GM20431 (cell line): ENCODE results near the gene TMEM161B.
"Not testable (repeated sequence)": the region's sequence is repeated elsewhere in the genome, so short reads cannot be mapped to it uniquely, and the experiment has no call there.

Source experiments
- in situ Hi-C: fragments of 300-500 bp; cut with MseI, MboI; formaldehyde crosslinking; loops from one replicate; pipeline ENCODE4 v1.15.0; 2020; ENCODE audit warnings: low sequenced_read_pairs; ENCODE audit not compliant: unreplicated experiment

Gene TMEM161B

DNA sequence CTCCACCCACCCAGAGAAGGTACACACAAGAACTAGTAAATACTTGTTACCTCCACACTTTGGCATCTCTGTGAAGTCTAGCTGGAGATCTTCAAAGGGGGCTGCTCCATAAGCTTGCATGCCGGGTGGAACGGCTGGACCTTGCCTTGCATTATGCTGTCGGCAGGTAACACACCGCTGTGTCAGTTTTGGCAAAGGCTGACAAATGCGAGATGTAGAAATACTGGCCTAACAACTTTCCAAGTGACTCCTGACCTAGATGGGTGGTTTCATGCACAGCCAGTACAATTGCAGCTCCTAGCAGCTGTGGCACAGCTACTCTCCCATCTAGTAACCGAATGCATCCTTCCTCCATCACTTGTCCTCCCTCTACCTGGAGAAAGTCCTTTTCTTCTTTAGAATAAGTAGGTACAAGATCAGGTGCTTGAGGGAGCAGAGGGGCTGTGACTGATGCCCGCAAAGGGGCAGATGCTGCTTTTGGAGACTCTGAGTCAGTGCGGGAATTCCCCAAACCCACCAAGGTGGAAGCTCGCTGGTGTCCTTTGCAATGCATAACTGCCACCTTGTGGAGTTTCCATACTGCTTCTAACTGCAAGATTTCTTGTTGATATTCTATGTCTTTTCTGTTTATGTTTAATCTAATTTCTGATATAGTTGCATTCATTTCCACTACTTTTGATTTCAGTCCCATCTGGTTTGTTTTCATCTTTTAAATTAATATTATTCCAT is 78.4 kb downstream of the TMEM161B start:
- in situ Hi-C loops, result no loop called here

DNA sequence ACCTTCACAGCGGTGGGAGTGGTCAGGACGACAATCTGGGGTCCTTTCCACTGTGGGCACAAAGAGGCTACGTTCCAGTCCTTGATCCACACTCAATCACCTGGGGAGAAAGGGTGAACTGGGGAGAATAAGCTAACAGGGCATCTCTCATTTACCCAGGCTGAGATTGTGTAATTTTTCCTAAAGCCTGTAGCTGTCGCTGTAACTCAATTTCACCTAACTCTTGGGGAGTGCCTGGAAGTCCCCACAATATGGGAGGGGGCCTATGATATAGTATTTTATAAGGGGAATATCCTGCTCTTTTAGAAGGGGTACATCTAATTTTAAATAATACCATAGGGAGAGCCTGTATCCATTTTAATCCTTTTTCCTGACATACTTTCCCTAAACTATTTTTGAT is 79.2 kb downstream of the TMEM161B start:
- in situ Hi-C loops, result not testable (repeated sequence)

- in situ Hi-C loops, result no loop called here
These were observed 80.0 kb downstream of the TMEM161B start for GRCh38 chr5:88188458-88189132.

DNA sequence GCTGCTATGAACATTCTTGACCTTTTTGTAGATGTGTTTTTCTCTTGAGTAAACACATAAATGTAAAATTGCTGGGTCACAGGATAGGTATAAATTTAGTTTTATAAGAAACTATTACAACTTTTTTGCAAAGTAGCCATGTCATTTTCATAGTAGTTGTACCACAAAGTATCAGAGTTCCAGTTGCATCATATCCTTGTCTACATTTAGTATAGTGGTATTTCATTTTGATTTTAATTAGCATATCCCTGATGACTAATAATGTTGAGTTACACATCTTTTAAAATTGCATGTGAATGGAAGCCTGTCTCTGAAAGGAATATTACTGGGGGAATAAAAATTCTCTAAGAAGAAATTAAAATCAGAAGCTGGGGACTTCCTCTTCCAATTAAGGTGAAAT is 85.4 kb downstream of the TMEM161B start:
- in situ Hi-C loops, result no loop called here

- in situ Hi-C loops, result not testable (repeated sequence)
These were observed 91.2 kb downstream of the TMEM161B start for GRCh38 chr5:88177486-88177885.

- in situ Hi-C loops, result no loop called here
These were observed 95.5 kb downstream of the TMEM161B start for GRCh38 chr5:88172847-88173758.

DNA sequence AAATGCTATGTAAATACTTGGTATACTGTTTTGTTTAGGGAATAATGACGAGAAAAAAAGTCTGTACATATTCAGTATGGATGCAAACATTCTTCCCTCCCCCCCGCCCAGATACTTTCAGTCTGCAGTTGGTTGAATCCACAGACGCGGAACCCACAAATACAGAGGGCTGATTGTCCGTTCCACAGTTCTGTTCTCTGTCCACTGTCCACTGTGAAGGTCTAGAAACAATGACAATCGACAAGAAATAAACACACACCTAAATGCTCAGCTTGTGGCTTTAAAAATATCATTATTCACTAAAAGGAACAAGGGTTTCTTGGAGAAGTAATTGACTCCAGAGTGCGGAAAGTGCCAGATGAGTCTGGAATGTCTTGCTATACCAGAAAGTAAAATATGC is 109.1 kb downstream of the TMEM161B start:
- in situ Hi-C loops, result no loop called here

- in situ Hi-C loops, result no loop called here
These were observed 110.6 kb downstream of the TMEM161B start for GRCh38 chr5:88158056-88158455.

GRCh38 chr5:88154891-88155290 is 113.8 kb downstream of the TMEM161B start:
- in situ Hi-C loops, result no loop called here

GRCh38 chr5:88150747-88151146 is 117.9 kb downstream of the TMEM161B start:
- in situ Hi-C loops, result no loop called here

- in situ Hi-C loops, result loop anchor here (10.0 kb wide), 1 partner anchor 539 kb away; no protein-coding TSS in a partner anchor
These were observed 122.8 kb downstream of the TMEM161B start for GRCh38 chr5:88145611-88146467.

- in situ Hi-C loops, result loop anchor here (10.0 kb wide), 1 partner anchor 540 kb away; no protein-coding TSS in a partner anchor
These were observed 123.4 kb downstream of the TMEM161B start for GRCh38 chr5:88145221-88145610.
